Activated CD4-positive, alpha-beta T cell treated with anti-CD3 and anti-CD28 coated beads, Interleukin-2, amount 10 ng/mL, durations not matched to agents 24 days and 14 days (primary cell): Measurements from ENCODE around the gene ANKMY2. TPM values are rescaled to one million over a fixed set of nuclear protein-coding genes. Genes with fewer than 3 reads are reported as not detected.
"Not testable (repeated sequence)": the region's sequence is repeated elsewhere in the genome, so short reads cannot be mapped to it uniquely, and the experiment has no call there.

Experiments
- DNase-seq: peaks from one replicate; pipeline ENCODE4 v3.0.0; 2022
- H3K27ac Mint-ChIP-seq: one replicate; pipeline ENCODE4 v1.8.0; 2022; ENCODE audit warnings: mild to moderate bottlenecking, mixed read lengths
- H3K27me3 Mint-ChIP-seq: one replicate; pipeline ENCODE4 v1.8.0; 2022; ENCODE audit warnings: mixed read lengths
- H3K36me3 Mint-ChIP-seq: one replicate; pipeline ENCODE4 v1.8.0; 2022; ENCODE audit warnings: low read depth, mild to moderate bottlenecking, mixed read lengths
- H3K4me1 Mint-ChIP-seq: one replicate; pipeline ENCODE4 v1.8.0; 2021; ENCODE audit warnings: mixed read lengths
- H3K4me3 Mint-ChIP-seq: one replicate; pipeline ENCODE4 v1.8.0; 2022; ENCODE audit warnings: mild to moderate bottlenecking, moderate library complexity, mixed read lengths
- H3K9me3 Mint-ChIP-seq: one replicate; pipeline ENCODE4 v1.8.0; 2021; ENCODE audit warnings: mixed read lengths
- intact Hi-C: fragments of 100-400 bp; cut with micrococcal nuclease; formaldehyde crosslinking; loops from one replicate; pipeline ENCODE4 v1.15.1; 2023
- total RNA-seq: library from RNA; stranded (reverse); gene quantifications from 2 replicates; pipeline ENCODE4 v1.2.3, GENCODE V29; 2022

The ANKMY2 gene
- total RNA-seq: 8.0 and 8.7 TPM in 2 replicates

GRCh38 chr7:16645593-16646471, at the start of gene ANKMY2, which contains the start of gene BZW2:
Gene ANKMY2, minus strand, starts transcription at chr7:16645754. Its CDS starts 181 bp downstream, at chr7:16645573.
Gene BZW2, plus strand, starts transcription at chr7:16646181. Its CDS starts 19,263 bp downstream, at chr7:16665444.
- H3K36me3 Mint-ChIP-seq: peaks cover 29% of the 10 kb centered on the region
- no peaks in the 10 kb centered on the region for H3K27me3 Mint-ChIP-seq
- H3K4me1 Mint-ChIP-seq: peaks cover 54% of the 10 kb centered on the region
- H3K9me3 Mint-ChIP-seq: peaks cover 6% of the 10 kb centered on the region
- intact Hi-C loops: loop anchor here (1.0 to 10.0 kb wide), 7 partner anchors 26 to 651 kb away; partner anchors contain the start of gene AHR
- DNase-seq: peak; percentile 98
- peak within 1 kb of the TSS; percentile 99 for H3K27ac Mint-ChIP-seq
- peak within 1 kb of the TSS; percentile 93 for H3K4me3 Mint-ChIP-seq

- H3K27ac Mint-ChIP-seq: no peak overlapping the region
- H3K4me1 Mint-ChIP-seq: peaks cover 3% of the 10 kb centered on the region
- H3K27me3 Mint-ChIP-seq: no peaks in the 10 kb centered on the region
- no peak for DNase-seq
- peaks cover 73% of the 10 kb centered on the region for H3K36me3 Mint-ChIP-seq
- intact Hi-C loops: loop anchor here (5.0 kb wide), 2 partner anchors 57 to 222 kb away; partner anchors contain the start of gene TSPAN13
- no peaks in the 10 kb centered on the region for H3K9me3 Mint-ChIP-seq
- no peak overlapping the region for H3K4me3 Mint-ChIP-seq
These were observed 49.3 kb upstream of the ANKMY2 start for GRCh38 chr7:16694806-16695205.

GRCh38 chr7:16693601-16694318, 48.2 kb upstream of the ANKMY2 start:
- peaks cover 3% of the 10 kb centered on the region for H3K4me1 Mint-ChIP-seq
- no peaks in the 10 kb centered on the region for H3K9me3 Mint-ChIP-seq
- H3K27me3 Mint-ChIP-seq: no peaks in the 10 kb centered on the region
- intact Hi-C loops: no loop called here
- H3K4me3 Mint-ChIP-seq: no peak overlapping the region
- no peak for DNase-seq
- H3K36me3 Mint-ChIP-seq: peaks cover 66% of the 10 kb centered on the region
- no peak overlapping the region for H3K27ac Mint-ChIP-seq

GRCh38 chr7:16691241-16691640, 45.7 kb upstream of the ANKMY2 start:
- peaks cover 58% of the 10 kb centered on the region for H3K36me3 Mint-ChIP-seq
- H3K27ac Mint-ChIP-seq: no peak overlapping the region
- no peaks in the 10 kb centered on the region for H3K9me3 Mint-ChIP-seq
- no peaks in the 10 kb centered on the region for H3K27me3 Mint-ChIP-seq
- DNase-seq: no peak
- intact Hi-C loops: no loop called here
- H3K4me1 Mint-ChIP-seq: peaks cover 3% of the 10 kb centered on the region
- no peak overlapping the region for H3K4me3 Mint-ChIP-seq

- no peaks in the 10 kb centered on the region for H3K9me3 Mint-ChIP-seq
- no peaks in the 10 kb centered on the region for H3K27me3 Mint-ChIP-seq
- no peak overlapping the region for H3K27ac Mint-ChIP-seq
- peaks cover 59% of the 10 kb centered on the region for H3K36me3 Mint-ChIP-seq
- peaks cover 24% of the 10 kb centered on the region for H3K4me1 Mint-ChIP-seq
- no peak overlapping the region for H3K4me3 Mint-ChIP-seq
- intact Hi-C loops: loop anchor here (5.0 kb wide), 1 partner anchor 41 kb away; the partner anchor contains the start of genes ANKMY2 and BZW2
- DNase-seq: no peak
These were observed 42.7 kb upstream of the ANKMY2 start for GRCh38 chr7:16688249-16688648.

GRCh38 chr7:16685535-16685934, 40.0 kb upstream of the ANKMY2 start:
- intact Hi-C loops: loop anchor here (5.0 kb wide), 1 partner anchor 38 kb away; the partner anchor contains the start of genes ANKMY2 and BZW2
- peaks cover 22% of the 10 kb centered on the region for H3K4me1 Mint-ChIP-seq
- no peak for DNase-seq
- no peaks in the 10 kb centered on the region for H3K9me3 Mint-ChIP-seq
- peak overlapping the region; percentile 82 for H3K27ac Mint-ChIP-seq
- no peaks in the 10 kb centered on the region for H3K27me3 Mint-ChIP-seq
- H3K4me3 Mint-ChIP-seq: peak overlapping the region; percentile 51
- peaks cover 59% of the 10 kb centered on the region for H3K36me3 Mint-ChIP-seq

GRCh38 chr7:16684935-16685334, 39.4 kb upstream of the ANKMY2 start:
- DNase-seq: no peak
- H3K4me1 Mint-ChIP-seq: peaks cover 22% of the 10 kb centered on the region
- intact Hi-C loops: loop anchor here (5.0 kb wide), 1 partner anchor 38 kb away; the partner anchor contains the start of genes ANKMY2 and BZW2
- H3K27ac Mint-ChIP-seq: peak overlapping the region; percentile 82
- peaks cover 65% of the 10 kb centered on the region for H3K36me3 Mint-ChIP-seq
- no peaks in the 10 kb centered on the region for H3K9me3 Mint-ChIP-seq
- no peaks in the 10 kb centered on the region for H3K27me3 Mint-ChIP-seq
- peak overlapping the region; percentile 51 for H3K4me3 Mint-ChIP-seq

GRCh38 chr7:16678645-16679566, 33.4 kb upstream of the ANKMY2 start:
- H3K4me3 Mint-ChIP-seq, intact Hi-C loops, DNase-seq, H3K9me3 Mint-ChIP-seq, H3K27me3 Mint-ChIP-seq, H3K27ac Mint-ChIP-seq, H3K4me1 Mint-ChIP-seq: not testable (repeated sequence)
- peaks cover 66% of the 10 kb centered on the region for H3K36me3 Mint-ChIP-seq

GRCh38 chr7:16677978-16678494, 32.5 kb upstream of the ANKMY2 start:
- H3K4me3 Mint-ChIP-seq: no peak overlapping the region
- DNase-seq: no peak
- intact Hi-C loops: no loop called here
- peaks cover 61% of the 10 kb centered on the region for H3K36me3 Mint-ChIP-seq
- no peaks in the 10 kb centered on the region for H3K9me3 Mint-ChIP-seq
- H3K27ac Mint-ChIP-seq: no peak overlapping the region
- H3K4me1 Mint-ChIP-seq: peaks cover 1% of the 10 kb centered on the region
- H3K27me3 Mint-ChIP-seq: no peaks in the 10 kb centered on the region

GRCh38 chr7:16675277-16675676, 29.7 kb upstream of the ANKMY2 start:
- Mint-ChIP-seq H3K27me3 (no peaks in the 10 kb centered on the region), H3K36me3 (peaks cover 54% of the 10 kb centered on the region), H3K4me3 (no peak overlapping the region)

GRCh38 chr7:16671811-16672210, 26.3 kb upstream of the ANKMY2 start:
- peaks cover 16% of the 10 kb centered on the region for H3K4me1 Mint-ChIP-seq
- no peaks in the 10 kb centered on the region for H3K27me3 Mint-ChIP-seq
- H3K36me3 Mint-ChIP-seq: peaks cover 56% of the 10 kb centered on the region
- H3K4me3 Mint-ChIP-seq: no peak overlapping the region
- H3K9me3 Mint-ChIP-seq: peaks cover 10% of the 10 kb centered on the region
- DNase-seq: no peak
- no peak overlapping the region for H3K27ac Mint-ChIP-seq
- intact Hi-C loops: no loop called here

More at GRCh38 chr7:16675277-16675676, 29.7 kb upstream of the ANKMY2 start:
- intact Hi-C loops: no loop called here
- Mint-ChIP-seq H3K27ac (no peak overlapping the region), H3K9me3 (peaks cover 5% of the 10 kb centered on the region), H3K4me1 (peaks cover 7% of the 10 kb centered on the region)
- DNase-seq: no peak

- H3K4me3 Mint-ChIP-seq: no peak overlapping the region
- H3K9me3 Mint-ChIP-seq: peaks cover 10% of the 10 kb centered on the region
- peaks cover 53% of the 10 kb centered on the region for H3K36me3 Mint-ChIP-seq
- no peak for DNase-seq
- H3K27me3 Mint-ChIP-seq: no peaks in the 10 kb centered on the region
- H3K27ac Mint-ChIP-seq: no peak overlapping the region
- peaks cover 16% of the 10 kb centered on the region for H3K4me1 Mint-ChIP-seq
- intact Hi-C loops: no loop called here
These were observed 25.3 kb upstream of the ANKMY2 start for GRCh38 chr7:16670731-16671344.
